Fibroblast of lung (primary cell): ENCODE data around the gene SNPH. TPM values are rescaled to one million over a fixed set of nuclear protein-coding genes. Genes with fewer than 3 reads are reported as not detected.
A peak's percentile ranks its signal among the peaks of the same experiment; 100 is the strongest.

Source experiments
- DNase-seq, 2 donors: peaks; one replicate each; pipeline versions ENCODE4 v3.0.0 to v3.0.0-alpha.2; 2010; ENCODE audit warnings: low read depth in 2 of 2
- H2AFZ ChIP-seq: 2 replicates; pipeline ENCODE4 v1.5.1; 2012; ENCODE audit warnings: low read length, control low read depth, inconsistent platforms
- H3K27ac ChIP-seq: 2 replicates; pipeline ENCODE4 v1.5.1; 2011; ENCODE audit warnings: low read length, control low read depth; ENCODE audit not compliant: insufficient read depth
- H3K27me3 ChIP-seq: 2 replicates; pipeline ENCODE4 v1.5.1; 2011; ENCODE audit warnings: mild to moderate bottlenecking, low read length; ENCODE audit not compliant: control insufficient read depth, insufficient read depth
- H3K36me3 ChIP-seq: 2 replicates; pipeline ENCODE4 v1.5.1; 2011; ENCODE audit warnings: low read length; ENCODE audit not compliant: control insufficient read depth, insufficient read depth
- H3K4me1 ChIP-seq: 2 replicates; pipeline ENCODE4 v1.5.1; 2011; ENCODE audit warnings: low read length; ENCODE audit not compliant: control insufficient read depth, insufficient read depth; ENCODE audit errors: extremely low read depth
- H3K4me2 ChIP-seq: 2 replicates; pipeline ENCODE4 v1.5.1; 2011; ENCODE audit warnings: low read length, control low read depth; ENCODE audit not compliant: insufficient read depth; ENCODE audit errors: extremely low read depth
- H3K4me3 ChIP-seq, 4 experiments: fragments of 200-600 bp in 1 of 4; sonication (generic) in 1 of 4; replicated peaks in 1 of 4; 2 replicates each; pipeline ENCODE4 v1.5.1; 2011 to 2016; ENCODE audit warnings: low read length in 4 of 4, low read depth in 3 of 4, mild to moderate bottlenecking in 3 of 4, control low read depth in 2 of 4, inconsistent platforms in 1 of 4, mixed read lengths in 1 of 4; ENCODE audit not compliant: insufficient read depth in 1 of 4; ENCODE audit errors: control extremely low read depth in 1 of 4
- H3K79me2 ChIP-seq: 2 replicates; pipeline ENCODE4 v1.5.1; 2012; ENCODE audit warnings: mild to moderate bottlenecking, low read length, inconsistent platforms; ENCODE audit not compliant: control insufficient read depth, insufficient read depth
- H3K9ac ChIP-seq: 2 replicates; pipeline ENCODE4 v1.5.1; 2011; ENCODE audit warnings: mild to moderate bottlenecking, low read length, control low read depth; ENCODE audit not compliant: insufficient read depth
- H3K9me3 ChIP-seq: 2 replicates; pipeline ENCODE4 v1.5.1; 2012; ENCODE audit warnings: low read depth, low read length; ENCODE audit not compliant: control insufficient read depth, insufficient read depth
- H4K20me1 ChIP-seq: 2 replicates; pipeline ENCODE4 v1.5.1; 2011; ENCODE audit warnings: low read length; ENCODE audit not compliant: control insufficient read depth, insufficient read depth; ENCODE audit errors: extremely low read depth
- EZH2 ChIP-seq: IDR thresholded peaks from 2 replicates; pipeline ENCODE4 v1.5.1; 2012; ENCODE audit warnings: low read length, control low read depth, mild to moderate bottlenecking; ENCODE audit errors: missing control alignments
- polyA plus RNA-seq, 2 donors: library from polyadenylated mRNA; depleted of rRNA in 1 of 2; stranded (reverse) in 1 of 2; unstranded in 1 of 2; fragments of >200 nt; gene quantifications; 2 replicates each; pipeline ENCODE4 v1.2.1, GENCODE V29; 2011 to 2012; ENCODE audit warnings: missing spikeins in 1 of 2
- total RNA-seq: library from RNA; depleted of rRNA; stranded (reverse); fragments of >200 nt; gene quantifications from 2 replicates; pipeline ENCODE4 v1.2.1, GENCODE V29; 2014
- TF ChIP-seq, protein P1 (sequence below), 2 donors: IDR thresholded peaks in 1 of 2; conservative IDR thresholded peaks in 1 of 2; 1 replicate in 1 of 2; 2 replicates in 1 of 2; pipeline ENCODE4 v1.5.1; 2011 to 2012; ENCODE audit warnings: low read length in 2 of 2, control low read depth in 1 of 2, inconsistent platforms in 1 of 2, low read depth in 1 of 2, mild to moderate bottlenecking in 1 of 2

The SNPH gene
- total and polyA plus RNA-seq, 2 donors (not counting 1 experiment from before 2014, with no cell fraction given), result 0.85 to 18.5 TPM

GRCh38 chr20:1265916-1266166, 253 bp upstream of the SNPH start:
- Histone ChIP-seq H4K20me1 (no peaks in the 10 kb centered on the region), H3K4me2 (peak overlapping the region; percentile 73), H3K27me3 (no peaks in the 10 kb centered on the region), H3K27ac (peak overlapping the region; percentile 60), H3K4me1 (peaks cover 3% of the 10 kb centered on the region), H3K9me3 (no peaks in the 10 kb centered on the region), H3K9ac (peak overlapping the region; percentile 9), H3K4me3 (peak overlapping the region; percentile 51 to 81 (median 64)), H2AFZ (peak overlapping the region; percentile 93), H3K79me2 (no peaks in the 10 kb centered on the region), H3K36me3 (no peaks in the 10 kb centered on the region)
- TF ChIP-seq EZH2, result no peak
- TF ChIP-seq, protein P1, sequence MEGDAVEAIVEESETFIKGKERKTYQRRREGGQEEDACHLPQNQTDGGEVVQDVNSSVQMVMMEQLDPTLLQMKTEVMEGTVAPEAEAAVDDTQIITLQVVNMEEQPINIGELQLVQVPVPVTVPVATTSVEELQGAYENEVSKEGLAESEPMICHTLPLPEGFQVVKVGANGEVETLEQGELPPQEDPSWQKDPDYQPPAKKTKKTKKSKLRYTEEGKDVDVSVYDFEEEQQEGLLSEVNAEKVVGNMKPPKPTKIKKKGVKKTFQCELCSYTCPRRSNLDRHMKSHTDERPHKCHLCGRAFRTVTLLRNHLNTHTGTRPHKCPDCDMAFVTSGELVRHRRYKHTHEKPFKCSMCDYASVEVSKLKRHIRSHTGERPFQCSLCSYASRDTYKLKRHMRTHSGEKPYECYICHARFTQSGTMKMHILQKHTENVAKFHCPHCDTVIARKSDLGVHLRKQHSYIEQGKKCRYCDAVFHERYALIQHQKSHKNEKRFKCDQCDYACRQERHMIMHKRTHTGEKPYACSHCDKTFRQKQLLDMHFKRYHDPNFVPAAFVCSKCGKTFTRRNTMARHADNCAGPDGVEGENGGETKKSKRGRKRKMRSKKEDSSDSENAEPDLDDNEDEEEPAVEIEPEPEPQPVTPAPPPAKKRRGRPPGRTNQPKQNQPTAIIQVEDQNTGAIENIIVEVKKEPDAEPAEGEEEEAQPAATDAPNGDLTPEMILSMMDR (conservative IDR thresholded peaks at IDR 0.05 in 1 of 2, IDR thresholded peaks at IDR 0.05 in 1 of 2; ENCODE audit: low read depth in 1 of 2, low read length in 2 of 2), result no peak
- no peak for DNase-seq

DNA sequence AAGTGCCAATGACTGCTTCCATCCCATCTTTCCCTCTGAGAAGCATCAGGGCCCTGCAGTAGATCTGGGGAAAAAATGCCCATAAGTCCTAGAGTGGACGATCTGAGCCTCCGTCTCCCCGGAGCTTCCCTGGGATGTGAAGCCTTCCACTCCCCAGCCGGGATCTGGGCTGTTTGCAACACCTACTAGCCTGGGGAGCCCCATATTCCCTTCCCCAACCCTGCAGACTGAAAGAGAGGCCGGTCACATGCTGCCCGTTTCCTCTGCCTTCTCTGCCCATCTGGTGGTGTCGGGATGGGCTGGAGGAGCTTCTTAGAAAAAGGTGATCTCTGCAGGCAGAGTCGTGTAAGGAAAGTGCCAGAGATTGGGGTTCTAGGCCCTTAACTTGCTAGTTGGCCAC, 1.1 kb downstream of the SNPH start:
- Histone ChIP-seq H4K20me1 (no peaks in the 10 kb centered on the region), H3K9me3 (no peaks in the 10 kb centered on the region), H3K27ac (no peak overlapping the region), H3K4me2 (peak overlapping the region; percentile 78), H3K4me1 (peaks cover 3% of the 10 kb centered on the region), H3K4me3 (peak overlapping the region; percentile 51 to 81 (median 62)), H2AFZ (no peak overlapping the region), H3K36me3 (no peaks in the 10 kb centered on the region), H3K27me3 (no peaks in the 10 kb centered on the region), H3K9ac (no peak overlapping the region), H3K79me2 (no peaks in the 10 kb centered on the region)
- TF ChIP-seq EZH2, result no peak
- TF ChIP-seq, protein P1 (conservative IDR thresholded peaks at IDR 0.05 in 1 of 2, IDR thresholded peaks at IDR 0.05 in 1 of 2; ENCODE audit: low read depth in 1 of 2, low read length in 2 of 2), result no peak
- DNase-seq, result no peak

DNA sequence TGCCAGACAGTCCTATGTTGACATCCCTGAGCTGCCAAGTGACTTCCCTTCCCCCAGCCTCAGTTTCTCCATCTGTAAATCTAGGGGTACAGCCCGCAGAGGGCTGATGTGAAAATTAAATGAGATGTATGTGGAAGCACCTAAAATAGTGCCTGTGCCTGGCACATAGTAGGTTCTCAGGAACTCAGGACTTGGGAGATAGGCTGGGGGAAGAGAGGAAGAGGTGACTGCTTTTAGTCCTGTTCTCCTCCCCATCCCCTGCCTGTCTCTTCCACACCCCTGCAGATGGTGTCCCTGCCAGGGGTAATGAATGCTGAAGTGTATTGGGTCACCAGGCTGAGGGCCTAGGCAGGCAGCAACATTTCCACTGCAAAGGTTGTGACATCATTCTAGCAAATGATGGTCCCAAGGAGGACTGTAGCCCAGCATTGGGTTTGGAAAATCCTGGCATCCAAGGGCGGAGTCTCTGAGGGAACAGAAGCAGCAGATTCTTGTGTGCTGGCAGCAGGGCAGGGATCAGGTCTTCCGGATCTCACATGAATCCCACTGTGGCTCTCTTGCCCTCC, 1.8 kb downstream of the SNPH start:
- Histone ChIP-seq H3K9me3 (no peaks in the 10 kb centered on the region), H3K9ac (no peak overlapping the region), H3K4me3 (no peak overlapping the region), H3K79me2 (no peaks in the 10 kb centered on the region), H3K4me1 (peaks cover 3% of the 10 kb centered on the region), H3K27ac (no peak overlapping the region), H2AFZ (no peak overlapping the region), H3K4me2 (no peak overlapping the region), H3K36me3 (no peaks in the 10 kb centered on the region), H3K27me3 (no peaks in the 10 kb centered on the region), H4K20me1 (no peaks in the 10 kb centered on the region)
- DNase-seq, result no peak
- no peak for TF ChIP-seq EZH2
- TF ChIP-seq, protein P1 (conservative IDR thresholded peaks at IDR 0.05 in 1 of 2, IDR thresholded peaks at IDR 0.05 in 1 of 2; ENCODE audit: low read depth in 1 of 2, low read length in 2 of 2), result no peak
